Endothelial cell of umbilical vein (primary cell): ENCODE measurements around the gene ADA. TPM values are rescaled to one million over a fixed set of nuclear protein-coding genes. Genes with fewer than 3 reads are reported as not detected.

Source experiments
- BruUV-seq: library from RNA; stranded (reverse); fragments of 400-500 nt; replicated peaks from 2 replicates; lab custom pipeline; 2021; lab: Mats Ljungman, UMichigan
- CTCF ChIA-PET: fragments of 300-600, 350-600 bp; sonication (Branson Sonifier 250); formaldehyde crosslinking; loops from one replicate; lab custom pipeline; 2021; ENCODE audit warnings: antibody characterized with exemption, inconsistent platforms; lab: Charles Lee
- POLR2A ChIA-PET: fragments of 300-600, 350-600 bp; sonication (Branson Sonifier 250); formaldehyde crosslinking; loops from one replicate; lab custom pipeline; 2021; ENCODE audit warnings: antibody characterized with exemption, inconsistent platforms; lab: Charles Lee
- DNase-seq: peaks from one replicate; pipeline ENCODE4 v3.0.0-alpha.2; 2011; ENCODE audit warnings: low read depth, low spot score
- FAIRE-seq: peaks from 2 replicates; lab custom pipeline; 2011; peaks lifted over from hg19 to GRCh38; lab: Jason Lieb, UNC
- H2AFZ ChIP-seq: 2 replicates; pipeline ENCODE4 v1.6.0; 2012; ENCODE audit warnings: low read depth, low read length, control low read depth, inconsistent platforms
- H3K27ac ChIP-seq: 2 replicates; pipeline ENCODE4 v1.5.1; 2011; ENCODE audit warnings: low read depth, mild to moderate bottlenecking, control low read depth, low read length, moderate library complexity; ENCODE audit not compliant: insufficient read depth
- H3K27me3 ChIP-seq, 2 experiments: 2 replicates each; pipeline versions ENCODE4 v1.6.0 to v1.6.1; 2011; ENCODE audit warnings: low read length in 2 of 2, mixed read lengths in 1 of 2; ENCODE audit not compliant: control insufficient read depth in 2 of 2, insufficient read depth in 2 of 2
- H3K36me3 ChIP-seq, 2 experiments: 2 replicates in 1 of 2; 3 replicates in 1 of 2; pipeline ENCODE4 v1.5.1; 2011; ENCODE audit warnings: low read length in 2 of 2, mild to moderate bottlenecking in 1 of 2, moderate library complexity in 1 of 2; ENCODE audit not compliant: control insufficient read depth in 2 of 2, insufficient read depth in 2 of 2; ENCODE audit errors: extremely low read depth in 1 of 2
- H3K4me1 ChIP-seq: 3 replicates; pipeline ENCODE4 v1.5.1; 2011; ENCODE audit warnings: mild to moderate bottlenecking, low read length; ENCODE audit not compliant: control insufficient read depth, insufficient read depth; ENCODE audit errors: extremely low read depth
- H3K4me2 ChIP-seq: 2 replicates; pipeline ENCODE4 v1.6.1; 2011; ENCODE audit warnings: low read length, control low read depth, mixed read lengths; ENCODE audit not compliant: insufficient read depth
- H3K4me3 ChIP-seq, 3 experiments: fragments of 200-600 bp in 1 of 3; sonication (generic), shearing (Covaris generic) in 1 of 3; replicated peaks in 1 of 3; 2 replicates each; pipeline ENCODE4 v1.5.1; 2011 to 2016; ENCODE audit warnings: control low read depth in 3 of 3, low read length in 3 of 3, mild to moderate bottlenecking in 2 of 3, inconsistent platforms in 1 of 3, low read depth in 1 of 3, moderate library complexity in 1 of 3; ENCODE audit not compliant: insufficient read depth in 1 of 3
- H3K79me2 ChIP-seq: 2 replicates; pipeline ENCODE4 v1.6.0; 2012; ENCODE audit warnings: low read length, inconsistent platforms; ENCODE audit not compliant: control insufficient read depth, insufficient read depth
- H3K9ac ChIP-seq: replicated peaks from 2 replicates; pipeline ENCODE3; 2011; ENCODE audit warnings: low read length, control low read depth; ENCODE audit not compliant: insufficient read depth; ENCODE audit errors: extremely low read depth
- H3K9me1 ChIP-seq: replicated peaks from 3 replicates; pipeline ENCODE4 v1.6.0; 2011; ENCODE audit warnings: mild to moderate bottlenecking, low read length; ENCODE audit not compliant: control insufficient read depth, insufficient read depth; ENCODE audit errors: extremely low read depth
- H3K9me3 ChIP-seq: replicated peaks from 2 replicates; pipeline ENCODE4 v1.5.1; 2012; ENCODE audit warnings: low read length, inconsistent platforms; ENCODE audit not compliant: control insufficient read depth, insufficient read depth
- H4K20me1 ChIP-seq: replicated peaks from 2 replicates; pipeline ENCODE3; 2011; ENCODE audit warnings: mild to moderate bottlenecking, low read length; ENCODE audit not compliant: control insufficient read depth, insufficient read depth; ENCODE audit errors: extremely low read depth
- EZH2 ChIP-seq: IDR thresholded peaks from 2 replicates; pipeline ENCODE4 v1.6.1; 2012; ENCODE audit warnings: borderline replicate concordance, low read depth, mild to moderate bottlenecking, moderate library complexity, low read length, inconsistent platforms; ENCODE audit not compliant: severe bottlenecking
- FOS ChIP-seq: IDR thresholded peaks from 2 replicates; pipeline ENCODE4 v1.6.1; 2011; ENCODE audit warnings: mild to moderate bottlenecking, low read length, moderate library complexity, borderline replicate concordance; ENCODE audit not compliant: insufficient read depth
- GATA2 ChIP-seq: IDR thresholded peaks from 2 replicates; pipeline ENCODE4 v1.7.0; 2011; ENCODE audit warnings: low read depth, mild to moderate bottlenecking, moderate library complexity, mixed read lengths, low read length; ENCODE audit not compliant: insufficient read length, insufficient read depth
- JUN ChIP-seq: IDR thresholded peaks from 2 replicates; pipeline ENCODE4 v1.6.1; 2011; ENCODE audit warnings: borderline replicate concordance, low read depth; ENCODE audit not compliant: insufficient read length, insufficient read depth
- MYC ChIP-seq: IDR thresholded peaks from one replicate; pipeline ENCODE4 v1.6.1; 2011; ENCODE audit warnings: mild to moderate bottlenecking, low read depth, low read length
- POLR2A ChIP-seq: IDR thresholded peaks from 2 replicates; pipeline ENCODE4 v1.6.1; 2012; ENCODE audit warnings: low read depth, mild to moderate bottlenecking, control low read depth, low read length
- POLR2AphosphoS5 ChIP-seq: IDR thresholded peaks from 2 replicates; pipeline ENCODE4 v1.6.1; 2012; ENCODE audit warnings: low read depth, mild to moderate bottlenecking, control low read depth, low read length, moderate library complexity; ENCODE audit not compliant: insufficient read depth
- dilution Hi-C: fragments of 300-500 bp; cut with MboI; formaldehyde crosslinking; loops from one replicate; pipeline ENCODE4 v1.15.0; 2019; ENCODE audit warnings: low sequenced_read_pairs; ENCODE audit not compliant: extremely low pct_ligation_motif_present
- intact Hi-C: fragments of 100-400 bp; cut with micrococcal nuclease; formaldehyde crosslinking; loops from one replicate; pipeline ENCODE4 v1.10.0; 2022
- polyA plus RNA-seq, 4 experiments: library from polyadenylated mRNA; depleted of rRNA in 3 of 4; stranded (reverse) in 3 of 4; unstranded in 1 of 4; fragments of >200 nt; gene quantifications; 2 replicates each; pipeline versions ENCODE4 v1.2.1 to v1.2.3, GENCODE V29; 2011 to 2012; ENCODE audit warnings: missing spikeins in 1 of 4
- total RNA-seq: library from RNA; stranded (reverse); gene quantifications from 2 replicates; pipeline ENCODE4 v1.2.3, GENCODE V29; 2021
- TF ChIP-seq, protein P1 (sequence below), 2 donors: IDR thresholded peaks; 1 replicate in 1 of 2; 2 replicates in 1 of 2; pipeline ENCODE4 v1.5.1; 2011; ENCODE audit warnings: low read length in 2 of 2, mild to moderate bottlenecking in 2 of 2, moderate library complexity in 2 of 2, control low read depth in 1 of 2, inconsistent platforms in 1 of 2, low read depth in 1 of 2; ENCODE audit not compliant: insufficient read depth in 1 of 2; ENCODE audit errors: extremely low read depth in 1 of 2
- TF ChIP-seq, protein P2 (sequence below): IDR thresholded peaks from 2 replicates; pipeline ENCODE4 v1.6.1; 2011; ENCODE audit not compliant: insufficient read depth, insufficient read length

The ADA gene
- total and polyA plus RNA-seq, 2 donors (not counting 3 experiments of a cell fraction or from before 2014, with no cell fraction given): 26.3 to 33.1 TPM

DNA sequence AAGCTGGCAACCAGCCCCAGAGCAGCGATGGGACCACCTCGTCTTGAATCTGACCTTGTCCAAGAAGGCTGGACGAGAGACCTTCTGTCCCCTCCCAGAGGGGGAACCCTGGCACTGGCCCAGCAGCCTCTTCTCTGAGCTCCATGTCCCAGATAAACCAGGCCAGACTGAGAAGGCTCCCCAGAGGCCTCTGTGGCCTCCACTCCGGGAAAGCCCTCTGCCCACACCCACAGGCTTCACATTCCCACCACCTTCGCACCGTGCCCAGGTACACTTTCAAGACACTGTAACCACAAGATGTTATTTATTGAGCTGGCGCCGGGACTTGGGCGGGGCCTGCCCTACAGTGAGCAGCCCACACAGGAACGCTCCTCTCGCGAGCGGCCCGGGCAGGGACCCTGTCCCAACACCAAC is 33.2 kb downstream of the ADA start:
- Histone ChIP-seq H3K4me2 (no peak overlapping the region), H3K27ac (no peak overlapping the region), H3K79me2 (peaks cover 4% of the 10 kb centered on the region), H2AFZ (no peak overlapping the region), H3K4me3 (no peak overlapping the region), H4K20me1 (no peaks in the 10 kb centered on the region), H3K9me1 (no peaks in the 10 kb centered on the region), H3K27me3 (no peaks in the 10 kb centered on the region), H3K9me3 (no peaks in the 10 kb centered on the region), H3K36me3 (peaks cover 10 to 42% of the 10 kb centered on the region in 2 experiments), H3K4me1 (no peaks in the 10 kb centered on the region), H3K9ac (no peak overlapping the region)
- intact Hi-C loops: no loop called here
- ChIA-PET CTCF (interaction anchor here (1.2 to 1.6 kb wide), 3 partner anchors 64 to 67 kb away, joined by 3 to 10 read pairs (median 4); no protein-coding TSS in a partner anchor), POLR2A (no interaction called here)
- FAIRE-seq: no peak
- TF ChIP-seq POLR2AphosphoS5 (no peak), GATA2 (no peak), JUN (no peak), POLR2A (no peak), EZH2 (no peak), MYC (no peak), FOS (no peak)
- TF ChIP-seq, protein P1, sequence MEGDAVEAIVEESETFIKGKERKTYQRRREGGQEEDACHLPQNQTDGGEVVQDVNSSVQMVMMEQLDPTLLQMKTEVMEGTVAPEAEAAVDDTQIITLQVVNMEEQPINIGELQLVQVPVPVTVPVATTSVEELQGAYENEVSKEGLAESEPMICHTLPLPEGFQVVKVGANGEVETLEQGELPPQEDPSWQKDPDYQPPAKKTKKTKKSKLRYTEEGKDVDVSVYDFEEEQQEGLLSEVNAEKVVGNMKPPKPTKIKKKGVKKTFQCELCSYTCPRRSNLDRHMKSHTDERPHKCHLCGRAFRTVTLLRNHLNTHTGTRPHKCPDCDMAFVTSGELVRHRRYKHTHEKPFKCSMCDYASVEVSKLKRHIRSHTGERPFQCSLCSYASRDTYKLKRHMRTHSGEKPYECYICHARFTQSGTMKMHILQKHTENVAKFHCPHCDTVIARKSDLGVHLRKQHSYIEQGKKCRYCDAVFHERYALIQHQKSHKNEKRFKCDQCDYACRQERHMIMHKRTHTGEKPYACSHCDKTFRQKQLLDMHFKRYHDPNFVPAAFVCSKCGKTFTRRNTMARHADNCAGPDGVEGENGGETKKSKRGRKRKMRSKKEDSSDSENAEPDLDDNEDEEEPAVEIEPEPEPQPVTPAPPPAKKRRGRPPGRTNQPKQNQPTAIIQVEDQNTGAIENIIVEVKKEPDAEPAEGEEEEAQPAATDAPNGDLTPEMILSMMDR (IDR thresholded peaks at IDR 0.05; ENCODE audit: extremely low read depth in 1 of 2, insufficient read depth in 1 of 2, low read depth in 1 of 2, low read length in 2 of 2): no peak
- TF ChIP-seq, protein P2, sequence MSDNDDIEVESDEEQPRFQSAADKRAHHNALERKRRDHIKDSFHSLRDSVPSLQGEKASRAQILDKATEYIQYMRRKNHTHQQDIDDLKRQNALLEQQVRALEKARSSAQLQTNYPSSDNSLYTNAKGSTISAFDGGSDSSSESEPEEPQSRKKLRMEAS: no peak
- dilution Hi-C loops: no loop called here
- no TSS peak for BruUV-seq
- no peak for DNase-seq
